GM18502 (cell line): Measurements from ENCODE around the gene FOXO3.

ENCODE experiments used
- ATAC-seq: cut with Tn5 transposase; IDR thresholded peaks from one replicate; pipeline ENCODE4 v1.9.1; 2021; ENCODE audit warnings: mild to moderate bottlenecking; ENCODE audit not compliant: unreplicated experiment, poor library complexity

The FOXO3 gene

DNA sequence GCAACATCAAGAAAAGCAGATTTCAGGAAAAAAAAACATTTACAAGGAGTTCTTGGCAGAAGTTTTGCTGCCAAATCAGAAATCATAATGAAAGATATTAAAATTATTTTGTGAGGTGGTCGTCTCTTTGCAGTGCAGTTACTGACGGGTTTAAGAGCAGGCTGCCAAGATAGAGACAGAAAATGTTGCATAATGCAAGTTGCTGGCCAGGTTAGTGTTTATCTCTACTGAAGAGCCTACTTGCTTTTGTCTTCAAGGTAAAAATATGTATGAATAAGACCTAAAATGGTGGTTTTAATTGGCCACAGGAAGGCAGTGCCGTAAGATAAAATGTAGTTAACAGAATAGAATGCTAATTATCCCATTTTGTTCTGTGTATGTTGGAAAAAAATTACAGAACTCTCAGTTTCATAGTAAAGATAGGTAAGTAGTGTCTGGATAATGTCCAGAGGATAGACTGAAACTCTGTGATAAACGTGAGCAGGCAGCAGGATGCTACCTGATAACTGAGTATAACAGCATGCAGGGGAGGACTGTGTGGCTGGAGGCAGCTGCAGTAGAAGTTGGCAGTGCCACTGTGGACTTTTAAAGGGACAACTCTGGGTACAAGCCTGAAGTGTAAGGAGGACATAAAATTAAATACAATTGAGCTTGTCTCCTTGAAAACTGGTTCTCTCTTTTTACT, 13.9 kb downstream of the FOXO3 start:
- ATAC-seq = no peak

DNA sequence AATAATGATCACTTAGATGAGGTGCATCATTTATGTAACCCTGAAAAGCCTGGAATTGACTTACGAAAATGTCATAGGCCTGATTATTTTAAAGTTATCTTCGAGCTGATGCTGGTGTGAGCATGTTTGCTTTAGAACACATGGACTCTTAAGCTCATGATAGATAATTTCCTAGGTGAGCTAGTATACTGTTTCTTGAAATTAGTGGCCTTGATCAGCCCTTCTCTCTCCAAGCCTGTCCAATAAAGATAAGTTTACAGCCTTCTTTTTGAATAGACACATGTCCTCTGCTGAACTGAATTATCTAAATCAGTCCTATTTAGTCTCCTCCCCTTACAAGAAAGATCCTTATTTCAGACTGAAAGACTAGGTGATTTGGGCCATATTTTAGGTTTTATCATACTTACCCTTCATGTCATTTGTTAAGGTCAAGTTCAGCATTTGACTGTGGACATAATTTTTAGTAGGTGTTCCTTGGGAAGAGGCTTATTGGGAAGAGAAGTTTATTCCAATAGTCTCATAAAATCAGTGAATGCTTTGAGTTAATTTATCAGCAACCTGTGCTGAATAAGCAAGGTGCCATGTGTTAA, 15.3 kb downstream of the FOXO3 start:
- ATAC-seq = no peak

DNA sequence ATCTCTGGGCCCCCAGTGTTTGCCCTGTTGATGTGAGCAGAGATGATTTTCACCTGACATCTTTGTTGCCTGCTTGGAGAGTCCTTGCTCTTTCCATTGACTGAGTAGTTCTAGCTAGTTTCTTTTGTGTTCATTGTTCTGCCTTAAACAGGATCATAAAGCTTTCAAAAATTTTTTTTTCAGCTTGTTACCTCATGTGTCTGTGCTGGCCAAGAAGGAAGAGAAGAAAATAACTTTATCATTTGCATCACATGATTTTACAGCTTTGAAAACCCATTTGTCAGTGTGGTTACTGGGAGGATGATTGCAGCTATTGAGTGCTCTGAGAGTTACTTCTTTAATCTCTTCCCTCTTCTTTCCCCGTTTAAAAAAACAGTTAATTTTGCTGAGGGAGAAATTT, 16.0 kb downstream of the FOXO3 start:
- no peak for ATAC-seq

DNA sequence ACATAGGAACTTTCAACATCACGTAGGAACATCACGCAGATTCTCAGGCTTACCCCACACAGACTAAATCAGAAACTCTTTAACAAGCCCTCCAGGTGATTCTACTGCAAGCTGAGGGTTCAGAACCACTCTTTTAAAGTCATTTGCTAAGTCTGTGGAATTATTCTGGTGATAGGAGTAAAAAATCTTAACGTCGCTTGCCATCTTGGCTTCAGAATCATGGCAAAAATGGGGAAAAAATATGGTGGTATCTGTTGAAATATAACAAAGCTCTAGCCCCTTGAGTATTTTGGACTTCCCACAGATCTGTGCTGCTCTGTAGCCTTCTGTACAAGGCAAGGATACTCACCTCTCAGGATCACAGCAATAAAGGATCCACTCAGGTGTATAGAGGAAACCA, 17.4 kb downstream of the FOXO3 start:
- no peak for ATAC-seq

DNA sequence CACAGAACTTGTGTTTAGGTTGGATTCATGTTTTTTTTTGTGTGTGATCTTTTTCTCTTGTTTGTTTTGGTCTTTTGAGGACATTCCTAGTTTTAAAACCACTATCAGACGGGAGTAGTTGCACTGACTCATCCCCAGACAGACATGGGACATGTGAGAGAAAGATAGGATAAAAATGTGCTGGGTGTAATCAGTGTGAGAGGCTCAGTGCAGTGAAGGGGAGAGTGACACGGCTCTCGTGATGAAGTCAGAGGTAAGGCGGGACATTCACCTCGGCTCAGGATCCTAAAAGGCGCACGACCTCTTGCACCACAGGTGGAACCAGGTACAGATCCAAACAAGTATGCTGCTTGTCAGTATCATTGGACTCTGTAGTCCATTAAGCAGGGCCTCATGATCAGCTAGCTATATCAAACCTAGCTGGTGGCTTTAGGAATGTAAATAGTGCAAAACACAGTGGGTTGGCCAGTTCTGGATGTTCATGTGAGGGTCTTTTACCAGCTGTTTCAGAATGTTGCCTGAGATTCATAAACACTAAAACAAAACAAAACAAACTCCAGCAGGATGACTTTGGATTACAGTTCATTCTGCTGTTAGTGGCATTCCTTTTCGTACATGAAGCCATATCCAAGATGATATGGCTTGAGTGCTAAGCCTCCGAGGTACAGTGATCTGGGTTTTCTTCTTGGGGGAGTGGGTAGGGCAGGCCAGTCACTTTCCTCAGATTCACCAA, 18.0 kb downstream of the FOXO3 start:
- ATAC-seq = no peak

DNA sequence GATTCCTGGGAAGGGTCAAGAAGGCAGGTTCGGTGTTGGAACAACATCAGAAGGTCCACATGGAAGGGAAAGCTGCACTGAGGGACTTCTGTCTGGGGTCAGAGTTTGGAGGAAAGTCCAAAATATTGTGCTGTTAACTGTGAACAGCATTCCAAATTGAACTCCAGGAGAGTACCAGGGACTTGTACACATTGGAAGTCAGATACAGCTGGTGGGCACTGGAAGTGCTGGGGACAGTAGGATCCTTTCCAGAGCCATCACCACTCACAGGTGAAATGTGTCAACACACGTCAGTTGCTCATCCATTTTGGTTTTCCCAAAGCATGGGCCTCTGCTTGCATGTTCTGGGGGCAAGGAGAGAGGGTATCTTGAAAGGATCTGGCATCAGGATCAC, 18.6 kb downstream of the FOXO3 start:
- ATAC-seq = no peak

DNA sequence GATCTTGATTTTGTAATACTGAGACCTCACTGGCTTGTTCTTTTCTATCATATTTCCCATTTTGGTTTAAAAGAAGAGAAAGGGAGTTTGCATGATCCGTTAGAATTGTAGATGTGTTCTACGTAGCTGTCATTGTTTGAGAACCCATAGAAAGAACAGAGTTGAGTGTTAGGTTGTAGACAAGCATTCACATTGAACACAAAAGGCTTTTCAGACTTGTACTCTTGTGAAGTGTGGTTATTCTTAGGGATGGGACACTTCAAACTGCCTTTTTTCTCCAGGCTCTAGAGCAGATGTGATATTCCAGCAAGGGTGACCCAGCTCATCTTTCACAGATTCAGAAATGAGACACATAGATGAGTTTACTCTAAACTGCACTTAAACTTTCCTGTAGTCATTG, 19.9 kb downstream of the FOXO3 start:
- ATAC-seq = no peak

DNA sequence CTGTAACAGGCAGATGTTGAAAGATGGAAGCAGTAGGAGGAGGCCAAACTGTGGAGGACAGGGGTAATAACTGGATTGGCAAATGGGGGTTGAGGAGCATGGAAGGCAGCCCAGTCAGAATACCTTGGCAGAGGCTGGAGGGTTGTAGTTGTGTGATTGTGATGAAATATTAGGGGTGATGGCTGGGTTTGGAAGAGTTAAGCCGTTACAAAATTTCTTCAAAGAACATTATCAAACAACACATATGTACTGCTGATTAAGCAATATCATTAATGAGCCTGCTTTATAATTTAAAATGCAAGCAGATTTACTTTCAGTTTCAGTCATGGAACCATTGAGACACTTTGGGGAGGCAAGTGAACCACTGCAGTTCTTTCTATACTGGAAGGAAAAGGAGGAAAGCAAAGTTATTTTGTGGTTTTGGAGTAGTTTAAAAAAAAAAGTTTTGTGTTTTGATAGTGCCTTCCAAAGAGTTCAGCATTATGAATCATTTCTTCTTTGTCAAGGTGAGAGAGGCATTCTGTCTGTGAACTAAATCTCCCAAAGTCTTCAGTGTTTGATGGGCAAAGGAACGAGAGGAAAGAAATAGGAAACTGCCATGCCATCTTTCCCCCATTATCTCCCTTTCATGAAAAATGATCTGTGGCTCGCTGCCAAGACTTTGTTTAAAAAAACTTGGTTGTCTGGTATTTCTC, 20.7 kb downstream of the FOXO3 start:
- ATAC-seq = no peak

DNA sequence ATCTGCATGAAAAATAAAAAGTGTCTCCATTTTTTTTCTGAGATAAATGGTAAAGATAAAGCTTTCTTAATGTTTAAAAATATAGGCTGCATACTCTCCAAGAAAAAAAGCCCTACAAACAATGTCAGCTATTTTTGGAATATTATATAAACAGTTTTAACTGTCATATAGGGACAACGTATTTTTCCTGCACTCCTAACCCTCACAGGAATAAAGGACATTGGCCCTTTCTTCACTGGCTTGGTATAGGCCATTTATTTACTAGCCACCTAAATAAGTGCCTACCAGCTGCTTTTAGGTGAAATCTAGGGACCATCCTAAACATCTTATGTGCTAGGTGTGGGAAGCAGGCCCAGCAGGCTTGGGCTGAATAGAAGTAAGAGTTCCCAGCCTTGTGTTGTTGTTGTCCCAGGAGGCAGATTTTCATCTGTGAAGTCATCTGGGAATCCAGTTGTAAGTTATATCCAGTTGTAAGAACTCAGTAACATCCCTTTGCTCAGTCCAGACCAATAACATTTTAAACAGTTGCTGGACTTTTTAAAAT, 21.3 kb downstream of the FOXO3 start:
- no peak for ATAC-seq

DNA sequence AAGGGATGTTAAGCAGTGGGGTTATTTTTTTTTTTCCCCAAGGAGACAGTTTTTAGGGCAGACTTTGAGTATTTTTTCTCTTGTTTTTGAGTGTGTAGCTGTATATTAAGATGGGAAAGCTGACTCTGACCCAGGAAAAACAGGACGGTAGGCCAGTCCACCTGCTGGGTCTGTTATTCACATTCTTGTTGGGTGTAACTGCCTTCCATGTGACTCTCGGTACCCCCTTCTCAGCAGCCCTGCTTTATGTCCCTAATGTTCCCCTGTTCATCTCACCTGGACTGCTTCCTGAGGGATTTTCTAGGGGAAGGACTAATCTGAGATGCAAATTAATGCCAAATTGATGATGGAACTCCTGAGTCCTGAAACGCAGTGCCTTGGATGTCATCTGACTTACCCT, 21.9 kb downstream of the FOXO3 start:
- no peak for ATAC-seq

DNA sequence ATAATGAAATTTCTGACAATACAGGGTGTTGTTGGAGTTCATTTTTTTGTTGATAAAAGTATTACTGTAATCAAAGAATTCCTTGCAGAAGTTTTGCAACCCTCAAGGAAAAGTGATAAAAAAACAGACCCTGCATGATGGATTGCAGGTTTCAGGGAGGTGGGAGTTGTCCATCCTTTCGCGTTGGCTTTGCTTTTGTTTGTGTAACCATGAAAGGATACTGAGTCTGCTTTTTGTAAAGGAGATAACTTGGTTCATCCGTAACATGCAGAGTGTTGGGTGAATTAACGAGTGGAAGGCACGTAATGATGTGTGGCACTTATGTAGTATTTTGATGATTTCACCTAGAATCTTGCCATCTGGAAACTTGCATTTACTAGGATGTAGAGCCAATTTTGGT, 23.6 kb downstream of the FOXO3 start:
- no peak for ATAC-seq

DNA sequence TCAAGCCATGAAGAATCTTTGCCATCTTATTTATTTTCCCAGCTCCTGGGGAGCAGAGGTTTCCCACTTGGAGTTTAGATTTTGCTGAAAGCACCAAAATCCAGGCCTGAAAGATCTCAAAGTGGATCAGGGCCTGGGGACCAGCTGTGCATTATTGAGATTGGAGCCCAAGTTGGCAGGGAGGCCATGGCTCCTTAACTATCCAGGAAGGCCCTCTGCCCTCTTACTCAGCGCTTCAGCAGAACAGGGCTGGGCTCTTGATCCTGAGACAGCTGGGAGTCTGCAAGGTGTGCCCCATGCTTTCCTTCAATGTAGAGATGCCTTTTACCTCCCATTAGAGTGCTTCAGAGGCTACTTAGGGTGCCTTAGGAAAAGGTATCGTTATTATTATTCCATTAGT, 24.6 kb downstream of the FOXO3 start:
- no peak for ATAC-seq

DNA sequence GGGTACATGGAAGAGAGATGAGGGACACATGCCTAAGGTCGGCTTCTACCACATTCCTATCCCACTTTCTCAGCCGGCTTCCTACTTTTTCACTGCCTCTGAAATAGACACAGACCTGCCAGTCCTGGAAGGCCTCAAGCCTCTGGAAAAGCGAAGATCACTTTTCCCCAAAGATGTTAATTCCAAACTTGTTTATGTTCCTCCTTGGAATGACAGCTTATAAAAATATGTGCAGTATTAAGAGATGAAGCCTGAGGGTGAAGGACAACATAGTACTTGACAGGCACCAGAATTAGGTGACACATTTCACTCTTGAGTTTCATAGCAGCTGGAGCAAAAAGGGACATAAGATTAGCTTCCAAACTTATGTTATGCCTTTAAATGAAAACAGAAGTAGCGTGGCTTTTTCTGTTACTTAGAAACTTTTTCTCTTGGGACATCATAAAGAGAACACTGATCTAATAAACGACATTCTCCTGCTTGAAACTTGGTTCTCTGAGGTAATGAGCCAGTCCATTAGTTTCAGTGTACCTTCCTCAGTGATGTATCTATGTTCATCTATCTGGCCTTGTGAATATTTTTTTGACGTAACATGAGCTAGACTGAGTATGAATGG, 25.3 kb downstream of the FOXO3 start:
- no peak for ATAC-seq

DNA sequence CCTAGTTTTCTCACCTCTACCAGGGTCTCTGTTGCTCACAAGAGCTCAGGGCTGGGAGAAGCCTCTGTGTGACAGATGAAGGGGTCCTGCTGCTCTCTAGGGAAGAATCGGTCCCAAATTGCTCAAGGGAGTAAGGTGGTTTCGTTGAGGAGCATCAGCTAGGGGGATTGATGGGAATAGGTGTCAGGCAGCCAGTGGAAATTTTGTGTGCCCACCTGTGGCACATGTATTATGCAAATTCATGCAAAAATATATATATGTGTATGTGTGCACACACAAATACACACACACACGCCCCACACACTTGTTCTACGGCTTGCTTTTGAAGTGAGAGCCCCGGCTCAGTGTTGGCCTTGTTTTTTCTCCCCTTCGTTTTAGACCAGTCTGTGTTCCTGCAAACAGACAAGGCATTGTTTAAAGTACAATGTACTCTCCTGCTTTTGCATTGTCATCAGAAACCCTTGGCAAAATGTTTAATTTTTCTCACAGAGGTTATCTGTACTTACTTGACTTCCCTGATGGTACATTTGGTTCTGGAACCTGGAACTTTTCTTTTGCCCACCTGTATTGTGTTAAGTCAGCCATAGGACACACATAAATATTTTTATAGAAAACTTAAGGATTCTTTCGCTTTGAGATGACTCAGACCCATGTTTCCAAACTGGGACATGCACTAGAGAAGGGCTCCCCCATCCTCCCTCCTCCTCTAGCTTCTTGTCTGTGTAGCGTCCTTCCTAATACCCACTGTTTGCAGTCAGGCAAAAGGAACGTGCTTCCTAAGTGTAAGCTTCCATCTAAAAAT, 26.7 kb downstream of the FOXO3 start:
- no peak for ATAC-seq

DNA sequence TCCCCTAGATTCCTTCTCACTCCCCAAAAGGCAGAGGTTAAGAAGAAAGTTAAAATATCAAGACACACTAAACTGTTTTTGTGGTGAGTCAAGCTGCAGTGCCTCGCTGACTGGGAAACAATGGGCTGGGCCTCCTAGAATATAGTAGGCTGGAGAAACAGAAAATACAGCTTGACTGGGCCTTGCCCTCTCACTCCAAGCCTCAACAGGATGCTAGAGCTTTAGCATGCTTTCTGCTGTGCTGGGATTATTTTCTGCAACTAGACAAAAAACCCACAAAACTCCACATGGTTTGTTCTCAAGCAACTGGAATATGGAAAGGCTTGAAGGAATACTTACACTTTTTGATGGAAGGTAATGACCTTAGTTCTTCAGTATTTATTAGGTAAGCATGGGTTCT, 27.9 kb downstream of the FOXO3 start:
- no peak for ATAC-seq

DNA sequence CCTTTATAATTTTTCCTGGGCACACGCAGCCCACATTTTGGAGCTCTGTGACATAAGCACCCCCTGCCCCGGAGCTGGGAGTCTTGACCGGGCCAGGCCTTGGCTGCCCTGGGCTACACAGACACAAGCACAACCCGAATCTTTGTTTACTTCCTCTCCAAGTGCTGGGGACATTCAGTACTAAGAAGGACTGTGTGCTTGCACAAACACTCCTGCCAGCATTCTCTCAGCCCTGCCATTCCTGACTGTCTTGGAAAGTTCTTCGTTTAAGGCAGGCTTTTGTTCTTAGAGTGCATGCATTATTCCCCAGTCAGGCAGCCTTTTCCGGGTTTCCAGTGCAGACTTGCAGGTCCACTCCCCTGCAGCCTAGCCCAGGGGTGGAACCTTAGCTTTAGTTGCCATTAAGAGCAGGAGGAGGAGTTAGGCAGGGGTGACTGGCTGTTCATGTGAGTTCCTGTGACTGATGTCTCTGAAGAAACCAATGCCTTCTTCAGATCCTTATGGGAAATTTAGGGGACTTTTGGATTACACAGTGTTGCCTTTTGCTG, 28.6 kb downstream of the FOXO3 start:
- ATAC-seq = no peak

DNA sequence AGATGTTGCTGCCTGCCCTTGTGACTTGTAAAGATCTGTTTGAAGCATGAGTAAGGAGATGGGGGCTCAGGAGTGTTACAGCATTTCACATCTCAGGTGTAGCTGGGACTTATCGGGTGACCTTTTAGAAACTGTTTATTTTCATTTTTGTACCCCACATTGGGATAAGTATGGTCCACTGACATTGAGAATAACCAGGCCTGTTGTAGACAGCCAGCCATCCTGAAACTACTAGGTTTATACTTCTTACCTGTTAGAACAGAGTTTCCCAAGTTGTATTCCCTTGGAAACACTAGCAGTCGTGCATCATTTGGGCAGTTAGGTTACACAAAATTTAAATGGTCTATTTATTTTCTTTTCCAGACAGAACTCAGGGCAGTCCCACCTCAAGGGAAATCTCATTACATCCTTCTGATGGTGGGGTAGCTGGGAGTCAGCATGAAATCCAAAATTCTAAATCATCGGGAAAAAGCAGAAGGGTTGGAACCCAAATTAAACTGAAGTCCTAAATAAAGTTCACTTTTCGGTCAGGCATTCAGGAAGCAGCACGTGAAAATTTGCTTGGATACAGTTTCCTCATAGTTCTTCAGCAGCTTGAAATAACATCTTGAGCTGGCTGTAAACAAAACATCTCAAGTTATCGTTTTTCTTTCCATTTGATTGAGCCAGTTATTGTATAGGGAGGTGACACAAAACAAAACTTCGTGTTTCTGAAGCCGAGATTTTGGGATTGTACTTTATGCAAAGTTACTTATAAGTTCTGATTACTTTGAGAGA, 30.5 kb downstream of the FOXO3 start:
- no peak for ATAC-seq
